HG03575 (cell line): ENCODE data around the gene STEAP4.

Source experiments
- ATAC-seq: cut with Tn5 transposase; IDR thresholded peaks from one replicate; pipeline ENCODE4 v1.9.1; 2021; ENCODE audit not compliant: unreplicated experiment, insufficient number of reproducible peaks, low FRiP score; ENCODE audit errors: extremely low read depth

STEAP4 gene

DNA sequence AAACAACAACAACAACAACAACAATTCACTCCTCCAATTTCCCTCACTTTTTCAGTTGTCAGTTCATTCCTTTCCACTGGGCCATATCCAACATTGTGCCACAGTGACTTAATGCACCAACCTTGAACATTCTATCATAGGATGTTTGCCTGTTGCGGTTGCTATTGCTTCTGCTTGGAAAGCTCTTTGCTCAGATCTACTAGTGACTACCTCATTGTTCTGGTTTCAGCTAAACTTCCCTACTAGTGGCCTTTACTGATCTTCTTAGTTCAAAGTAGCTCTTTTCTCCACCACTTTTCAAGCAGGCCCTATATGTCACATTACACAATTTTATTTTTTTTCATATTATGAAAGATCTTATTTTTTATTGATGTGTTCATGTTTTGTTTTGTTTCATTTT lies 9.8 kb upstream of the STEAP4 start:
- no peak for ATAC-seq

DNA sequence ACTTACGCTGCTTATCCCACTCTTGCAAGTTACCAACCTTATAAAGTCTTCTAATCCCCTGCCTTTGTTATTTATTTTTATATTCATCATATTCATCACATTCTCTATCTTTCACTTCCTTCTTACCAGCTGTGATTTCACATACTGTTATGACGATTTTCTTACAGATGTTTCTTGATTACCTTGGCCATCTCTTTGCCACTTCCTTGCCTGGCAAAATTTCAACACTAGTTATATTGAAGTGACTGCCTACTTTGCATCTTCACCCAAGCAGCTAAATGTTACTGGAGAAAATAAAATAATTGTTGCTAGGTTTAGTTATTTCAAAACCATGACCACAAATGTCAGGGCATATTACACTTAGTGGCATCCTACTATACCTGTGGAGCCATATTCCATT lies 8.8 kb upstream of the STEAP4 start:
- ATAC-seq: no peak

DNA sequence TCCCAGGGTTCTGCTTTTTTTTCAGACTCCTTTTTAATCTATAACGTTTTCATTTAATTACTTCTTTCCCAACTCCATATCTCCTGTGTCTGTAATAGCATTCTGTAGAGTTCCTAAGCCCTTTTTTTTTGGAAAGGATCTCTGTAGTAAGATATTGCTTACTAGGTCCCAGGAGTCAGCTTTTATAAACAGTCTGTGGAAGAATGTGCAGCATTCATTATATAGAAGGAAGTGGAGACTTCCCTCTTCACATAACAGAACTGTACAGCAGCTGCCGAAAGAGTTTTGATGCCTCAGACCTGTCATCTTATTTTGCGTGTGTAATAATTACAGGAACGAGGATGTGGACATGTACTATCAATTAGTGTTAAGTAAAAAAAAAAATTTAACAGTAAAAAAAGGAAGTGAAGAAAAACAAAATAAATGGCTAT lies 7.4 kb upstream of the STEAP4 start:
- ATAC-seq: no peak

DNA sequence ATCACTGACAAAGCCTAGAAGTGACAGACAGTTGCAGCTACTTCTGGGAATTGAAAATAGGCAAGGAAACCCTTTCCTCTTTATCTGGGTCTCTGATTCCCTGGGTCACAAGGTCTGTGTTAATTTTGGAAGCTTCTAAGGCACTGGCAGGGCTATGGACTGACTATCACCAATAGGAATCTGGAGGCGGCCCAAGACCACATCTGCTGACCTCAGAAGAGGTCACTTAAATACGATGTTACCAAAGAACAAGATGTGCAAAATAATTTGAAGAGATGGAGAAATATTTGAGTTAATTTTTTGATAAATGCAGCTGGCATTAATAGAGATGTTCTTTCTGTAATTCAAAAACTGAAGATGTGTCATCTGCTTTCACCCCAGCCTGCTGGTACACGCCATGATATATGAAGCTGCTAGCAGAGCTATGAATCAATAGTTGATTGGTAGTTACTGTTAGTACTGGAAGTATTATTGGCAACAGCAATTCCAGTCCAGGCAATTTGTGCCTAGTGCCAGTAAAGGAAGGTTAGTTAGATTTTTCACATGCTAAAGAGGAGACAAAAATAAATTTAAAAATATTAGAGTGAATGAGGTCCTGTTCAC lies 5.5 kb upstream of the STEAP4 start:
- ATAC-seq: no peak

DNA sequence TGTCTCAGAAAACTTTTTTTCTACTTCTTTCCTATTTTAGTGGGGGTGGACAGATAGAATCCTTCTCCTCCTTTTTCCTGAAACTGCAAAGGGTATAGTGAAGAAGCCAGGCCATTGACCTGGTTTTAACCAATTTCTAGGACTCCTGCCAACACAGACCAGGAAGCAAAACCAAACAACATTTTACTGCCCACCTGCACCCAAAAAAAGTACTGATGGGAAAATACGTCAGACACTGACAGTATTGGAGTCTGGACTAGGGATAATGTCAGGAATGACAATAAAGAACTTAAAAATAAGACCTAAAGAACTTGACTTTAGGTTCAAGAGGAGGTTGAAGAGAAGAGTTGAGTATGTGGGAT lies 5.0 kb upstream of the STEAP4 start:
- no peak for ATAC-seq

DNA sequence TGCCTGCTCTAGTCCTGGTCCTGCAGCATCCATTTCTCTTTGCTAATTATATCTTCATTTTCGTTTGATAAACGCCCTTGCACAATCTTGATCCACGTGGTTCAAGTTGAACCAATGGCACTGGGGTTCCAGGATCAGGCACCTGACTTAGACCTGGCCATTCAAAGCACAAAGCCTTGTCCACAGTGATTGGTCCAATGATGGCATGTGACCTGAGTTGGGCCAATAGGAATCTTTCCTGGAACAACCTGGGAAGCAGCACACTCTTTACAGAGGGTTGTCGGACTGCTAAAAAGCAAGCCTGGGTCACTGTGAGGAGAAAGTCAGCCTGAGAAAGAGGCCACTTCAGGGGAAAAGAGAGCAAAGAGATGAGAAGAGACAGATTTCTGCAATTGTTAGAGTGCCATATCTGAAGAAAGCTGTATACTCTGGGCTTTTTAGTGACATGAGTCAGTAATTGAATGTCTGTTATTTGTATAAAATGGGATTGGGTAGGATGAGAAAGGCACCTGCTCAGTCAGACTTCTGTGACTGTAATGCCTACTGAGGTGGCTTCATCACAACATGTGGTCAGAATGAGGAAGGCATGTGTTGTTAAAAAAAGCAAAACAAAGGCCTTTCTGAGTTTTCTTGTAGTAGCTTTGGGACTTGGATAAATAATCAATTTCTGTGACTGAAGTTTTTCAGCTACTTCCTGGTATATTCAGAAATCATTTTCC lies 4.4 kb upstream of the STEAP4 start:
- ATAC-seq: no peak

DNA sequence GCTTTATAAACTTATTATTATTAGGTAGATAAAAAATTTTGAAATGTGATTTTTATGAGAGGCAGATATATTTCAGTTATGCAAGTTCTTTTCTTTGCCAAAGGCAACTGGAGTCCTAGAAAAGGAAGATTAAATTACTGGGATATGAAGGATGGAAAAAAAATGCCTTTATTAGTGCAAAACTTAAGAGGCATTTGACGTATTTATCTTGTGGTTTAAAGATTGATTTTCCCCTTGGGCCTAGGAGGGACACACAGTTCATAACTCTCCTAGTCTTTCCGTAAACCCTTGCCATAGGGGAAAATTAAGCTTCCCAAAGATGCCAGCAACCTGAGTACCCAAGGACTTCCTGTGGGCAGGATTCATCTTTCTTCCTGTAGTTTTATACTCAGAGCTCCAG lies 3.1 kb upstream of the STEAP4 start:
- ATAC-seq: no peak

DNA sequence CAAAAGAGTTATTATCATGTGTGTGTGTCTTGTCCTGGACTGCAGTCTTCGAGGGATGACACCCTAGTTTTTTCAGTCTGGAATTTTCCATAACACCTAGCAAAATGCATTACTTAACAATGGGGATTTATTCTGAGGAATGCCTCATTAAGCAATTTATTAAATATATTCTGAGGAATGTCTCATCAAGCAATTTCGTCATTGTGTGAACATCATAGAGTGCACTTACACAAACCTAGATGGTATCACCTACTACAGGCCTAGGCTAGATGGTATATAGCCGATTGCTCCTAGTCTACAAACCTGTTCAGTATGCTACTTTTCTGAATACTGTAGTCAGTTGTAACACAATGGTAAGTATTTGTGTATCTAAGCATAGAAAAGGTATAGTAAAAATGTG lies 1.1 kb upstream of the STEAP4 start:
- ATAC-seq: no peak

DNA sequence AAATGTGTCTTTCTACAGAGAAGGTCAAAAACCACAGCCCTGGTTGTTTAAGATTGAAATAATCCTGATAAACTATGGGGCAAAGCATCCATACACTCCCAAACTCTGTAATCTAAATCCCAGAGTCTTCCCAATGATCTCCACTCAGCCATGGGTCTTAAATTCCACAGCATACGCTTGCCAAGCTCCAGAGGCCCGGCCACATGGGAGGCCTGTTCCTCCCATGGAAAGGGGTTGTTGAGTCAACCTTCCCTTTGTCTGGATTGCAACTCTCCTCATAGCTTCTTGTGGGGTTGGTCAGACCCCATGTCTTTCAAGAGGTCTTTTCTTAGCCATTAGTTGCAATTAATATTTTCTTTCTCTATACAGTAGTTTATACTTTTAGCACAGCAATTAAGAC lies 718 bp upstream of the STEAP4 start:
- no peak for ATAC-seq

DNA sequence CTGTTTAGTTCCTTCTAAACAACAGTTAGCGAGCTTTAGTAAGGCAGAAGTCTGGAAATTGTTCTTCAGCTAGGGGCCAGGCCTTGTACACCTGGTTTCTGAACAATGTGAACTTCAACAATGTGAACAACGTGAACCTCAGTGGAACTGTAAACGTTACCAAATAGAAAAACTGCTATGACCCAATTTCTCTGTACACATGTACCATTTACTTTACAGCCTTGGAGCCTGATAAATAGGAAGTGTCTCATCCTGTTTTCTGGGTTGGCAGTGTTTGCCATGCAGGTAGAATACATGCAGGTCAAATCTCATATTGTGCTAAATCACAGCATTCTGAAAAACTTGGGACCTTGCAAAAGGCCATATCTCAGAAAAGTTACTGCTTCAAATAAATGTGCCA lies 1.6 kb downstream of the STEAP4 start:
- no peak for ATAC-seq

DNA sequence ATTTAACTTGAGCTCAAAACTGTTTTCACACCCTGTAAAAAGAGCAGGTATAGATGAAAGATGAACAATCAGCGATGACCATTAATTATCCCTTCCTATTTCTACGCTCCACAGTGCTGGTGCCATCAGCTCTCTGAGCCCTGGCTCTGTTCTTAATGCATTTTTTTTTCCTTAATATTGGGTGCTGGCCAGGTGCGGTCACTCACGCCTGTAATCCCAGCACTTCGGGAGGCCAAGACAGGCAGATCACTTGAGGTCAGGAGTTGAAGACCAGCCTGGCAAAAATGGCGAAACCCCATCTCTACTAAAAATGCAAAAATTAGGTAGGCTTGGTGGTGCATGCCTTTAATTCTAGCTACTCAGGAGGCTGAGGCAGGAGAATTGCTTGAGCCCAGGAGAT lies 4.2 kb downstream of the STEAP4 start:
- no peak for ATAC-seq

DNA sequence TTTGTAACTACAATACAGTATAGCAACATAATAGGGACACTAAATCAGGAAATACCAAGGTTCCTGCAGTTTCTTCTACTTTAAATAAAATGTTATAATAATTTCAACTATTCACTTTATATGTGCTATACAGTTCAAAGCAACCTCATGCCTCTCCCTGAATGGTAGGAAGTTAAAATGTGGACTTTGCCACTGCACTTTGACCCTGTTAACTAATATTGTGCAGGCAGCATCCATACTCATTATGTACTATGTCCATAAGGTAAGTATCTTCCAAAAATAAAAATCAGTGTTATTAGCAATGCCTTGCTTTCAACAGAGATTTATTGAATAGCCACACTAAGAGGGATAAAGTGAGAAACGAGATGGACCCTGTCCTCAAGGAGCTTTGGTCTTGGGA lies 4.8 kb downstream of the STEAP4 start:
- no peak for ATAC-seq

DNA sequence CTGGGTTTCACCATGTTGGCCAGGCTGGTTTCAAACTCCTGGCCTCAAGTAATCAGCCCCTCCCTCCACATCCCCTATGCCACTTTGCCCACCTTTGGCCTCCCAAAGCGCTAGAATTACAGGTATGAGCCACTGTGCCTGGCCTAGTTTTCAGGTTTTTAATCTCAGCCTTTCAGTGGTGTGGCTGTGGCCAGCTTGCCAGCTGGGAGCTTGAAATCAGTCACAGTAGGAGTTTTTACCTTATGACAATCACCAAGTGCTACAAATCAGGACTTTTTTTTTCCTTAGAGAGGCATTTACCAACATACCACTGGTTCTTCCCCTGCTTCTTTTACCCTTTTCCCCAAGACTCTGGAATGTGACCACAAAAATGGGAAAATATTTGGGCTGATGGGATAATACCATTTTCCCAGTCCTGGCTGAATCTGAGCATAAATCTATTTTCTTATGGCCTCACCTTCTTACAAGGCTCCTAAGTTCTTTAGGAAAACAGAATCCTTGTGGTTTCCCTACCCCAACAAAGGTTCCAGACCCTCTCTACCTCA lies 6.2 kb downstream of the STEAP4 start:
- no peak for ATAC-seq

DNA sequence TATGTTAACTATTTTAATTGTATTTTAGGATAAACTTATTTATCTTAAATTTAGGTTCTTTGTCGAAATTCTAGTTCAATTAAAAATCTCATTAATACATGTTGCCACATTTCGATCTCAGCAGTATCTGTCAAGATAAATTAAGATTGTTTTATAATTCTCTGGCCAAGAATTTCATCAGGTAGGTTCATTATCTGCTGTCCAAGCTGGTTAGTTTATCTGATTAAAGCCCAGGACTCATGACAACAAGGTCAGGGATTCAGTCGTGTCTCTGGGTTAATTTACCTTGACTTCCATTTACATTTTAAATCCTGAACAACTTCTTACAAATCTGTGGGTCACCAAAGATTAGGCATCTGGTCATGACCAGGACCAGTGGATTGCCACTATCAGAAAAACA lies 7.6 kb downstream of the STEAP4 start:
- ATAC-seq: no peak

DNA sequence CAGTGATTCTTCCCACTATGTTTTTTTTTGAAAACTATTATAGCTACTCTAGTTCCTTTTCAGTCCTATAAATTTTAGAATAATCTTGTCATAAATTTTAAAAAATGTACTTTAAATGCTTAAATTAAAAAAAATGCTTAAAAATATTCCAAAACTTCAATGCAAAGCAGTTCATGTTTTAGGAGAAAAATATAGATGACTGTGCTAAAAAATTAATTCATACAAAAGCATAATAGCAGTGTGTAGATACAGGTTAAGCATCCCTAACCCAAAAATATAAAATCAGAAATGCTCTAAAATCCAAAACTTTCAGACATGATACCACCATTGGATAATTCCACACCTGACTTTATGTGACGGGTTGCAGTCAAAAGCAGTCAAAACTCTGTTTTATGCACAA lies 12.8 kb downstream of the STEAP4 start:
- no peak for ATAC-seq

DNA sequence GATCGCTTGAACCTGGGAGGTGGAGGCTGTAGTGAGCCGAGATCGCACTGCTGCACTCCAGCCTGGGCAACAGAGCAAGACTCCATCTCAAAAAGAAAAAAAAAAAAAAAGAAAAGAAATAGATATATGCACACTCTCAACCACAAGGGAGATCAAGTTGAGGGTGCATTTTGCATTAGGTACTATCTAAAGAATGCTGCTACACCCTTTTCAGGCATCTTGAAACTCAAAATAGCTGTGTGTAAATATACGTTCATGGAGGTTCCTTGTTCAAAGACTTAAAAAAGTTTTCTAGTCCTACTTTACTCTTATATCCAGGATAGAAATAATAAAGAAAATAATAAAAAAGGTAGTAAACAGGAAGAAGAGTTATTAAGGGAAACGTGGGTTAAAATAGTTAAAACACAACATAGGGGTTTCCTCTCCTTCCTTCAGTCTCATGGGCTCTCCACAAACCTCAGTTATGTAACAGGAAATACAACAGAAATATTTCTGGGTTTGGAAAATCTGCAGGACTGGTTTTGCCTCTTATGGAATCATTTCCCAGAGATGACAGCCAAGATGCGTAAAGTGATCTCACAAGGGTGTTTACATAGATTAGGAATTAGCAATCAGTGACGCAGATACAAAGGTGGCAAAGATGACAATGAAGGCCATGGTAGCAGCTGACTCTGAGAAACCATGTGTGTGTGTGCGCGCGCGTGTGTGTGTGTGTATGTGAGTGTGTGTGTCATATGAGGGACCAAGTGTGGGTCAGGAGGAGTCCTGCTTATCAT lies 15.1 kb downstream of the STEAP4 start:
- no peak for ATAC-seq

DNA sequence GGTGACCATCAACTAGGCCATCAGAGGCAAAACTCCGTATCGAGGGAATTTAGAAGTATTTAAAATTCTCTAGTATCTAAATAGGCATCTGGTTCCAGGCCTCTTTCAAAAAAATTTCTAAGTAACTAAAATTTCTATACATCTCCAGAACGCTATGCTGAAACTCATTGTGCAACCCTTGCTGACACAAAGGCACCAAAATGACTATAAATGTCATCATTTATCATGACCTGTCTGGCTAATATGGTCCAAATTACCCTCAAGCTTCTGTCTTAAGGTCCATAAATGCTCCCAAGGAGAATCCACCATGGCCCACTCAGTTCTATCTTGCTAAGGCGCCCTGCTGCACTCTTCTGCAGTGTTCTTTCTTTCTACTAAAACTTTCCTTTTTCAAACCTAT lies 16.2 kb downstream of the STEAP4 start:
- ATAC-seq: no peak

DNA sequence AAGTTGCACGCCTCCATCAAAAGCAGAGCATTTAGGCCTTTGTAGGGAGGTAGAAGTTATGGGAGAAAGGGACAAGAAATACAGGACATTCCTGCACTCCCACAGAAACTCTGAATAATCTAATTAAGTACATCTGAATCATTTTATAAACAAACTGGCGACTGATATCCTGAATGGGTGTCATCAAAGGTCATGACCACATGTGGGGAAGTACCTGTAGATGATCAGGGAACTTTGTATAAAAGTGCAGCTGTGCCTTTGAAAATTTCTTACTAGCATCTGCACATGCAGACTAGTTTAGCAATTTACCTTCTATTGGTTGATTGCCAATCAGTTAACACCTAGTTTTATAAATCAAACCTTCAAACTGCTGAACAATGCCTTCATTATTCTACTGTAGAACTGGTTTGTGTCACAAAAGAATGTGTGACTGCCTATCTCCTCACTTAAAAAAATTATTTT lies 17.1 kb downstream of the STEAP4 start:
- ATAC-seq: no peak

DNA sequence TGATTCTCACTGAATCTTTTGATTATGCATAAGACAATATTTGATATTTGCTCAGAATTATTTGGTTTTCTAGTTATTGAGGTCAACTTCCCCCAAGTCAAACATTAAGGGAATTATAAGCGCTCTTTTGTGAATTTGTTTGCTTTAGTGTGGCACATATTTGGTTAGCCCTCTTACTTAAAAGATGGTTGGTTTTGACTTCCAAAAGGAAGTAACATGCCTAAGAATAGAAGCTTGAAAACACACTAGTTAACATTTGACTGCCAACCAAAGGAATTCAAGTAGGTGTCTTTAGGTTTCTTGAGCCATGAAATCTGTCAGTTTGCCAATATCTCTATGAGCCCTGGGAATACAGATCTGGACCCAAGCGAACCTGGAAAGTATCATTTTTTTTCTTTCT lies 24.9 kb downstream of the STEAP4 start:
- ATAC-seq: no peak

DNA sequence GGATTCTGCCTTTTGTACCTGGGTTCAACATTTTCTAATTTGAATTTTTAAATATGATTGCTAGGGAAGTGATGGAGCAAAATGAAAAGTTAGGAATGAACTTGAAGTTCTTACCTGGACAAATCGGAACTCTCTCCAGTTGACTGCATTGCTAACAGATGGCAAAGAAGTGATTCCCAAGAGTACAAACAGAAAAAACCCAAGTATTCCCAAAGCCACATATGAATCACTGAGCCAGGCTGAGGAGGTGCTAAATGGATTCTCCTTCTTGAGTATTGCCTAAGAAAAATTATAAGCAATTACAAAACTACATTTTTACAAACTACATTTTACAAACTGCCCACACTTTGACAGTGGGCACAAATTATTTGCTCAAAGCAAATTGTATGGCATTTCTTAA lies 25.9 kb downstream of the STEAP4 start:
- no peak for ATAC-seq
